Measurements from ENCODE around the gene ACBD7.

Gene ACBD7

DNA sequence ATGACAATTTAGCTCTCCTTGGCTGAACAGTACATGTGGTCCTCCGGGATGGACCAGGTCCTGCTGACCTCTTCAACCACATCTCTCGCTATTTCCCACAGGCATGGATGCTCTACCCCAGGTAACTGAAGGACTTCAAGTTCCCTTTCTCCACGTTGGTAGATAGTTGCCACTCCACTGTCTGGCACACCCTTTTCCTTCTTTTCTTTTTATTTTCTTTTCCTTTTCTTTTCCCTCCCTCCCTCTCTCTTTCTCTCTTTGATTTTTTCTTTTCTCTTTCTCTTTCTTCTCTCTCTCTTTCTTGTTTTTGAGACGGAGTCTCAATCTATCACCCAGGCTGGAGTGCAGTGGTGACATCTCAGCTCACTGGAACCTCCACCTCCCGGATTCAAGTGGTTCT is 2.8 kb upstream of the ACBD7 start:
- no peak for TF ChIP-seq ZFX (IDR thresholded peaks at IDR 0.05)
- TF ChIP-seq, protein P1, sequence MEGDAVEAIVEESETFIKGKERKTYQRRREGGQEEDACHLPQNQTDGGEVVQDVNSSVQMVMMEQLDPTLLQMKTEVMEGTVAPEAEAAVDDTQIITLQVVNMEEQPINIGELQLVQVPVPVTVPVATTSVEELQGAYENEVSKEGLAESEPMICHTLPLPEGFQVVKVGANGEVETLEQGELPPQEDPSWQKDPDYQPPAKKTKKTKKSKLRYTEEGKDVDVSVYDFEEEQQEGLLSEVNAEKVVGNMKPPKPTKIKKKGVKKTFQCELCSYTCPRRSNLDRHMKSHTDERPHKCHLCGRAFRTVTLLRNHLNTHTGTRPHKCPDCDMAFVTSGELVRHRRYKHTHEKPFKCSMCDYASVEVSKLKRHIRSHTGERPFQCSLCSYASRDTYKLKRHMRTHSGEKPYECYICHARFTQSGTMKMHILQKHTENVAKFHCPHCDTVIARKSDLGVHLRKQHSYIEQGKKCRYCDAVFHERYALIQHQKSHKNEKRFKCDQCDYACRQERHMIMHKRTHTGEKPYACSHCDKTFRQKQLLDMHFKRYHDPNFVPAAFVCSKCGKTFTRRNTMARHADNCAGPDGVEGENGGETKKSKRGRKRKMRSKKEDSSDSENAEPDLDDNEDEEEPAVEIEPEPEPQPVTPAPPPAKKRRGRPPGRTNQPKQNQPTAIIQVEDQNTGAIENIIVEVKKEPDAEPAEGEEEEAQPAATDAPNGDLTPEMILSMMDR (conservative IDR thresholded peaks at IDR 0.05) = no peak
- H3K27ac ChIP-seq = no peak overlapping the region

DNA sequence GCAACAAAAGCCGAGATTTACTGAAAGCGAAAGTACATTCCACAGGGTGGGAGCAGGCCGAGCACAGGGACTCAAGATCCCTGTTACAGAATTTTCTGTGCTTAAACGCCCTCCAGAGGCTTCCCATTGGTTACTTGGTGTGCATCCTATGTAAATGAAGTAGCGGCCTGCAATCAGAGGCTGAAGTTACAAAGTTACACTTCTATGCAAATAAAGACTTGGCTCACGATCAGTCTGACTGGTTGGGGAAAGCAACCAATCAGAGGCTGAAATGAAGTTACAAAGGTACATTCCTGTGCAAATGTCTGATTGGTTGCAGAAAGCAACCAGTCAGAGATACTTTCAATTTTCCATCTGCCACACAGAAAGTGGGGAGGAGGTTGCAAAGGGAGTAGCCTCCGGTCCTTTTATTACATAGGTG is 4.1 kb downstream of the ACBD7 start:
- no peak for TF ChIP-seq ZFX (IDR thresholded peaks at IDR 0.05)
- TF ChIP-seq, protein P1 (conservative IDR thresholded peaks at IDR 0.05) = peak; percentile 24
- H3K27ac ChIP-seq = peak overlapping the region; percentile 68

DNA sequence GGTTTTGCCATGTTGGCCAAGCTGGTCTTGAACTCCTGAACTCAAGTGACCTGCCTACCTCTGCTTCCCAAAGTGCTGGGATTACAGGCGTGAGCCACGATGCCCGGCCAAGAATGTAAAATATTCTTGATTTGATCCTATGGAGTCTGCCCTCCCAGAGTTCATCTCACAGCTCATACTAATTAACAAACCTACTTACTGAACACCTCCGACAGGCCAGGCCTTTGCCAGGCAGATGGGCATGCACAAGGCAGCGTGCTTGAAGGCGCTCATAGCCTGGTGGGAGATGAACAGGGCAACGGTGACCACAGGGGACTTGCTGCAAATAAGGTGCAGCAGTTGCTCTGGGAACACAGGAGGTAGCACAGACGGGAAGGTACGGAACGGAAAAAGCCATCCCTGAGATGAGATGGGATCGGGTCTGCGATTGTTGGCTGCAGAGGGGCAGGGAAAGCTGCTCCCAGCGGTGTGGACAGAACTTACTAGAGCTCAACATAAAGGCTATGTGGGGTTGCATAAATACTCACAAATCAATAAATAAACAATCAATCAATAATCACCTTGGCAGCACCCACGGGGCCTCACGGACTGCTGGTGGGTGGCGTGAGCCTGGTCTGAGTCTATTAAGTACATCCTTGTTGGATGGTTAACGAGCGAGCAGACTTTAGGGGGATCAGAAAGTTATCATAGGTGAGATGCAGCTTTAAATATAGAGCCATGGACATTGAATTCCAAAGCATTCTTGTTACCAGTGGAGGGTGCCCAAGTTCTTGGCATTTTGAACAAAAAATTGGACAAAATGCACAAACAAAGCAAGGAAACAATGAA is 4.7 kb downstream of the ACBD7 start:
- H3K27ac ChIP-seq = peak overlapping the region; percentile 68
- TF ChIP-seq ZFX (IDR thresholded peaks at IDR 0.05) = no peak
- TF ChIP-seq, protein P1 (conservative IDR thresholded peaks at IDR 0.05) = no peak; the same call in 1 of the 2 replicates

DNA sequence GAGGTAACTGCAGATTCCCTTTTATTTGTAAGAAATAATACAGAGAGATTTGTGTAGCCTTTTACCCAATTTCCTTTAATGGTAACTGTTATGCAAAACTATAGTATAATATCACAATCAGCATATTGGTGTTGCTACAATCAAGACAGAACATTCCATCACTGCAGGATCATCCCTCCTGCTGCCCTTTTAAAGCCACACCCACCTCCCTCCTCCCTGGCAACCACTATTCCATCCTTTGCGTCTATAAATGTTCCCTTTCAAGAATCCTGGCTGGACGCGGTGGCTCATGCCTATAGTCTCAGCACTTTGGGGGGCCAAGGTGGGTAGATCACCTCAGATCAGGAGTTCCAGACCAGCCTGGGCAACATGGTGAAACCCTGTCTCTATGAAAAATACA is 13.2 kb downstream of the ACBD7 start:
- no peak for TF ChIP-seq ZFX (IDR thresholded peaks at IDR 0.05)
- TF ChIP-seq, protein P1 (conservative IDR thresholded peaks at IDR 0.05) = no peak

DNA sequence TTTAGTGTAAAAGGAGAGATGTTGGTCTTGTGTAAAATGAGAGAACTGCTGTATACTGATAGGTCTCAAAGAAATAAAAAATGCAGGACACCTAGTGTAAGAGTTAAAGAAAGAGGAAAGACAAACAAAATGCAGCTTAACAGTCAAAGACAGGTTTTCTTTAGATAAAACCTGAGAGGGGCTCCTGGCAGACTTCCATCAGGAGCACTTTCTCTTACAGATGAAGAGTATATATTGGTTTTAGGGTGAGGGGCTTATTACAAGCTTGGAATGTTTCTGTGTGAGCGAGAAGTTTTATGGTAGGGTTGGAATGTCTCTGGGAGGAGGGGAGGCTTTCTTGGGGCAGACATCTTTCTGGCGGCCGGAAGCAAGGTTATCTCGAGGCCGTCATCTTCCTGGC is 16.2 kb downstream of the ACBD7 start:
- no peak overlapping the region for H3K27ac ChIP-seq
- no peak for TF ChIP-seq ZFX (IDR thresholded peaks at IDR 0.05)
- TF ChIP-seq, protein P1 (conservative IDR thresholded peaks at IDR 0.05) = no peak

More for the DNA sequence above, 13.2 kb downstream of the ACBD7 start:
- no peak overlapping the region for H3K27ac ChIP-seq

DNA sequence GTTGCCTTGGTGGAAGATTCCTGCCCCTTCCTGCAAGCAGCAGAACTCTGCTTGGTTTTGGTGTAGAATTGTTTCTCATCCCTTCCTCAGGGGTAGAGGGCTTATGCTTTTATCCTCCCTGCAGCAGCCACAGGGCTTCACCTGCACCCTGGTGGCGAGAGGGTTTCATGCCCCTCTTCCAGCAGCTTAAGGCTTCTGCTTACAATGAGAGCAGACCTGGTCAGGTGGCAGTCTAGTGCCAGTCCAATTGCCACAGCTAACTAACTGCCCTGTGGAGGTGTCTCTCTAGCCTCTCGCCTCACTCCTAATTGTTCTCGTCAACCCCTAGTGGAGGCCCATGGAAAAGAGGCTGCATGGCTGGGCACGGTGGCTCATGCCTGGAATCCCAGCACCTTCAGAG is 19.3 kb downstream of the ACBD7 start:
- no peak overlapping the region for H3K27ac ChIP-seq
- no peak for TF ChIP-seq ZFX (IDR thresholded peaks at IDR 0.05)
- TF ChIP-seq, protein P1 (conservative IDR thresholded peaks at IDR 0.05) = no peak; the same call in 1 of the 2 replicates

DNA sequence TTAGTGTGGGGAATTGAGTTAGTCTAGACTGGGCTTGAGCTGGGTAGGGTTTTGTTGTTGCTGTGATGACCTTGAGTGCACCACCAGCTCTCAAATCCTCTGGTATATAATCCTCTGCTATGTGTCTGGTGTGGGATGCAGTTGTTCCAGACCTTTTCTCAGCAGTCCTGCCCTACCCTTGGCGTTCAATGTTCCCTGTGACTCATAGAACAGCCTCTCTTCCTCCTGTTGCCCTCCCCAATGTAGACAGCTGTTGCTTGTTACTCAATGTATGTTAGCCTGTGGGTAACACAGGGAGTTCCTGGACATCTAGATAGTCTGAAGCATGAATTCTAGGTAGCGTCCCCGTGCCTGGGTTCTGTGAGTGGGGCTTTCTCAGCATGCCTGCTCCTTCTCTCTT is 19.8 kb downstream of the ACBD7 start:
- H3K27ac ChIP-seq = no peak overlapping the region
- TF ChIP-seq, protein P1 (conservative IDR thresholded peaks at IDR 0.05) = no peak
- TF ChIP-seq ZFX (IDR thresholded peaks at IDR 0.05) = no peak
